Smooth muscle cell (in vitro differentiated cells): ENCODE results near the gene RAD23B. TPM values are rescaled to one million over a fixed set of nuclear protein-coding genes. Genes with fewer than 3 reads are reported as not detected.
A peak's percentile ranks its signal among the peaks of the same experiment; 100 is the strongest.
"Not testable (repeated sequence)": the region's sequence is repeated elsewhere in the genome, so short reads cannot be mapped to it uniquely, and the experiment has no call there.

Experiments
- DNase-seq: peaks from one replicate; lab custom pipeline; 2025; ENCODE audit not compliant: unreplicated experiment; lab: John Stamatoyannopoulos, UW
- H2AFZ ChIP-seq: fragments of 200-600 bp; sonication (generic); 2 replicates; pipeline ENCODE4 v1.6.0; 2016; ENCODE audit warnings: antibody characterized with exemption, low read depth, mild to moderate bottlenecking
- H3F3A ChIP-seq: fragments of 200-600 bp; sonication (generic); 2 replicates; pipeline ENCODE4 v1.6.0; 2017; ENCODE audit warnings: antibody characterized with exemption, low read depth
- H3K27ac ChIP-seq: fragments of 200-600 bp; sonication (generic); 2 replicates; pipeline ENCODE4 v1.5.1; 2016; ENCODE audit warnings: low read depth, mild to moderate bottlenecking
- H3K27me3 ChIP-seq: fragments of 200-600 bp; sonication (generic); 2 replicates; pipeline ENCODE4 v1.6.1; 2016; ENCODE audit warnings: low read depth, mild to moderate bottlenecking
- H3K36me3 ChIP-seq: fragments of 200-600 bp; sonication (generic); 2 replicates; pipeline ENCODE4 v1.5.1; 2016; ENCODE audit warnings: low read depth
- H3K4me1 ChIP-seq: fragments of 200-600 bp; sonication (generic); 2 replicates; pipeline ENCODE4 v1.5.1; 2016; ENCODE audit warnings: low read depth
- H3K4me2 ChIP-seq: fragments of 200-600 bp; sonication (generic); 2 replicates; pipeline ENCODE4 v1.6.0; 2016; ENCODE audit warnings: mild to moderate bottlenecking
- H3K4me3 ChIP-seq: fragments of 200-600 bp; sonication (generic); 2 replicates; pipeline ENCODE4 v1.5.1; 2016; ENCODE audit warnings: mild to moderate bottlenecking
- H3K79me2 ChIP-seq: fragments of 200-600 bp; sonication (generic); 2 replicates; pipeline ENCODE4 v1.6.0; 2016; ENCODE audit warnings: low read depth, mild to moderate bottlenecking
- H3K9ac ChIP-seq: fragments of 200-600 bp; sonication (generic); 2 replicates; pipeline ENCODE4 v1.6.0; 2016; ENCODE audit warnings: low read depth
- H3K9me3 ChIP-seq: fragments of 200-600 bp; sonication (generic); replicated peaks from 2 replicates; pipeline ENCODE4 v1.5.1; 2016; ENCODE audit warnings: low read depth
- H4K20me1 ChIP-seq: fragments of 200-600 bp; sonication (generic); 2 replicates; pipeline ENCODE4 v1.6.0; 2016; ENCODE audit warnings: low read depth
- WGBS: methylation state at CpG from one replicate; pipeline ENCODE4 v1.1.7; 2016; ENCODE audit warnings: low lambda C conversion rate; 5-methylcytosine and 5-hydroxymethylcytosine counted together
- polyA plus RNA-seq: library from polyadenylated mRNA; unstranded; fragments of >200 nt; fragmentation: Nextera tagmentation; extraction: Ambion mirVana; gene quantifications from 2 replicates; pipeline ENCODE4 v1.2.1, GENCODE V29; 2016
- total RNA-seq: library from RNA; depleted of rRNA; stranded (reverse); fragments of >200 nt; gene quantifications from 2 replicates; pipeline ENCODE4 v1.2.3, GENCODE V29; 2014
- TF ChIP-seq, protein P1 (sequence below): fragments of 200-600 bp; sonication (generic); IDR thresholded peaks from 2 replicates; pipeline ENCODE4 v1.5.1; 2017; ENCODE audit warnings: borderline replicate concordance, mild to moderate bottlenecking, antibody characterized with exemption; ENCODE audit not compliant: insufficient read depth, poor library complexity, severe bottlenecking

RAD23B gene
- total and polyA plus RNA-seq, 2 experiments from 2014 or later, result 11.0 to 112 TPM

DNA sequence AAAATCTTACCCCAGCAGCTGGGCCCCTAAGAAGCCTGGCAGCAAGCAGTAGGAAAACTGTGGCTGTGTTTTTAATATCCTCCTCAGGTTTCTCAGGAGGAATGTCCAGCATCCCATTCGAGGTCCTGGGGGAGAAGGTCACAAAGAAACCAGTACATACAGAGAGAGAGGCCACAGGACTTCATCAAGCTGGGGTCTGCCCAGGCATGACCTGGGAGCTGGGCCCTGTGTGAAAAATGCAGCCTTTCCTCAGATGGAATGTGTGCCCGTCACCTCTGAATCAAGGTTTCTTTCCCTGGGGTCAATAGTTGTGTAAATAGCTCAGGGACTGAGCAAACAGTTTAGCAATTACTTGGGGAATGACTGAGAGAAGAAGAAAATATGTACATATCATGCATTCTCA, 33.9 kb upstream of the RAD23B start:
- H3K9me3 ChIP-seq, result no peaks in the 10 kb centered on the region
- no peak overlapping the region for H3K4me3 ChIP-seq
- no peaks in the 10 kb centered on the region for H3K27me3 ChIP-seq
- TF ChIP-seq, protein P1, sequence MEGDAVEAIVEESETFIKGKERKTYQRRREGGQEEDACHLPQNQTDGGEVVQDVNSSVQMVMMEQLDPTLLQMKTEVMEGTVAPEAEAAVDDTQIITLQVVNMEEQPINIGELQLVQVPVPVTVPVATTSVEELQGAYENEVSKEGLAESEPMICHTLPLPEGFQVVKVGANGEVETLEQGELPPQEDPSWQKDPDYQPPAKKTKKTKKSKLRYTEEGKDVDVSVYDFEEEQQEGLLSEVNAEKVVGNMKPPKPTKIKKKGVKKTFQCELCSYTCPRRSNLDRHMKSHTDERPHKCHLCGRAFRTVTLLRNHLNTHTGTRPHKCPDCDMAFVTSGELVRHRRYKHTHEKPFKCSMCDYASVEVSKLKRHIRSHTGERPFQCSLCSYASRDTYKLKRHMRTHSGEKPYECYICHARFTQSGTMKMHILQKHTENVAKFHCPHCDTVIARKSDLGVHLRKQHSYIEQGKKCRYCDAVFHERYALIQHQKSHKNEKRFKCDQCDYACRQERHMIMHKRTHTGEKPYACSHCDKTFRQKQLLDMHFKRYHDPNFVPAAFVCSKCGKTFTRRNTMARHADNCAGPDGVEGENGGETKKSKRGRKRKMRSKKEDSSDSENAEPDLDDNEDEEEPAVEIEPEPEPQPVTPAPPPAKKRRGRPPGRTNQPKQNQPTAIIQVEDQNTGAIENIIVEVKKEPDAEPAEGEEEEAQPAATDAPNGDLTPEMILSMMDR, result no peak
- peak overlapping the region; percentile 88 for H3K27ac ChIP-seq
- H3K4me1 ChIP-seq, result peaks cover 10% of the 10 kb centered on the region
- no peak for DNase-seq
- no peaks in the 10 kb centered on the region for H3K36me3 ChIP-seq
- H3K9ac ChIP-seq, result peak overlapping the region; percentile 37
- peak overlapping the region; percentile 75 for H2AFZ ChIP-seq
- peaks cover 7% of the 10 kb centered on the region for H3F3A ChIP-seq
- H3K79me2 ChIP-seq, result no peaks in the 10 kb centered on the region
- H3K4me2 ChIP-seq, result peak overlapping the region; percentile 17
- 55% methylated on average over 2 of the region's 2 CpGs for WGBS
- no peaks in the 10 kb centered on the region for H4K20me1 ChIP-seq

DNA sequence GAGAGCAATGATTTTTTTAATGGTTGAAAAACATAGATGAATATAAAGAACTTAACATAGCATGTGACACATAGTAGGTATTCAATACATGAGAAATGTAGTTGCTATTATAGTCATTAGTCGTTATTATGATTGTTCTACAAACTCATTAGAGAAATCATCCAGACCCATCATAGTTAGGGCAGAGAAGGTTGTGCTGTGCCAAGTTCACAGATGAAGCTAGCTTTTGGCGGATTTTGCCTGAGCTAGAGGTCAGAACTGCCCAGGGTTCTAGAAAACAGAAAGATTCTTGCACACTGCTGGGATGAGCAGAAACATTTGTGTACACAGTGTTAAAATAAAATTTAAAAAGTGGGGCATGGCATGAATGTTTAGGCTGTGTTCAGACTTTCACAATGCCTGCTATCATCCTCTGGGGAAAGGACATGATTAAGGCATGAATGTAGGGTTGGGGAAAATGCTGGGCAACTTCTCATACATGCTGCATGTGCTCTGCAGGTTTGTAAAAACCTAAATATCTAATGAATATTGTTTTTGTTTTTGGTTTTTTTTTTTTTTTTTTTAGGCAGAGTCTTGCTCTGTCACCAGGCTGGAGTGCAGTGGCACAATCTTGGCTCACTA, 33.3 kb upstream of the RAD23B start:
- H3K9me3 ChIP-seq, result no peaks in the 10 kb centered on the region
- DNase-seq, result no peak
- peaks cover 4% of the 10 kb centered on the region for H3F3A ChIP-seq
- 91% methylated on average over 2 of the region's 2 CpGs for WGBS
- H3K79me2 ChIP-seq, result no peaks in the 10 kb centered on the region
- H3K4me1 ChIP-seq, result peaks cover 10% of the 10 kb centered on the region
- no peaks in the 10 kb centered on the region for H3K36me3 ChIP-seq
- H3K4me3 ChIP-seq, result no peak overlapping the region
- H3K9ac ChIP-seq, result no peak overlapping the region
- peak overlapping the region; percentile 88 for H3K27ac ChIP-seq
- H3K4me2 ChIP-seq, result no peak overlapping the region
- no peak overlapping the region for H2AFZ ChIP-seq
- H3K27me3 ChIP-seq, result no peaks in the 10 kb centered on the region
- no peaks in the 10 kb centered on the region for H4K20me1 ChIP-seq
- TF ChIP-seq, protein P1, result no peak

DNA sequence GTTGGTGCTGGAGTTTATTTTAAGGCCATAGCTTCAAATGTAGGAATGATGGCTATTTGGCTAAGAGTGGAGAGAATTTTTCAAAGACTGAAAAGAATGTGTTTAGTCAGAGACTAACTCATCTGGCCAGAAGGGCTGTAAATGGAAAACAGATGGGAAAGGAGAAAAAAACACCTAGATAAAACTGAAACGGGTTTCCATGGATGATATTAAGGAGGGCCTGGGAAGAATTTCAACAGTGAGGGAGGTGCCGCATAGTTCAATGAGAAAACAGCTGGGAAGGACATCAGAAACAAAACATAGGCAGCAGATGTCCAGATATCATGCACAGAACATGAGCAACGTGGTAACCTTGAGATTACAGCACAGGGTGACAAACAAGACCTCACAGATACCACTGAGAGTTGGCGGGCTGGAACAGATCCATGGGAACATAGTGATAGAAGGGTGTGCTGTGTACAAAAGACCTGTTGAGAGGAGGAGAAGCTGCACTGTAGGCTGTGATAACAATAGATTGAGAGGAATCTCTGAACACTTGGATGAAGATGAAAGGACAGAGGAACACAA, 31.2 kb upstream of the RAD23B start:
- Histone ChIP-seq H3K4me2 (peak overlapping the region; percentile 56), H3K27ac (peak overlapping the region; percentile 58), H2AFZ (peak overlapping the region; percentile 9), H3F3A (peaks cover 4% of the 10 kb centered on the region), H3K9me3 (no peaks in the 10 kb centered on the region), H3K4me3 (no peak overlapping the region), H3K79me2 (no peaks in the 10 kb centered on the region), H3K9ac (no peak overlapping the region), H3K36me3 (no peaks in the 10 kb centered on the region), H3K4me1 (peaks cover 10% of the 10 kb centered on the region), H3K27me3 (no peaks in the 10 kb centered on the region), H4K20me1 (no peaks in the 10 kb centered on the region)
- TF ChIP-seq, protein P1, result no peak
- whole genome bisulfite sequencing, result 26% methylated on average over 4 of the region's 4 CpGs
- DNase-seq, result no peak

DNA sequence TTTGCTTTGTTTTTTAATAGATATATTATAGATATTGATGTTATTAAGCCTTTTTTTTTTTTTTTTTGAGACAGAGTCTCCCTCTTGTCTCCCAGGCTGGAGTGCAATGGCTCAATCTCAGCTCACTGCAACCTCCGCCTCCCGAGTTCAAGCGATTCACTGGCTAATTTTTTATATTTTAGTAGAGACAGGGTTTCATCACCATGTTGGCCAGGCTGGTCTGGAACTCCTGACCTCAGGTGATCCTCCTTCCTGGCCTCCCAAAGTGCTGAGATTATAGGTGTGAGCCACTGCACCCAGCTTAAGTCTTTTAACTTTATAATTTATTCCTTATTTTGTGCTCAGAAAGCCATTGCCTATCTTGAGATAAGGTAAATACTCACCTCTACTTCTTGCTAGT, 24.2 kb upstream of the RAD23B start:
- no peaks in the 10 kb centered on the region for H3K9me3 ChIP-seq
- TF ChIP-seq, protein P1, result no peak
- H3K27me3 ChIP-seq, result no peaks in the 10 kb centered on the region
- no peaks in the 10 kb centered on the region for H3F3A ChIP-seq
- no peak overlapping the region for H3K27ac ChIP-seq
- no peaks in the 10 kb centered on the region for H3K36me3 ChIP-seq
- DNase-seq, result no peak
- H3K79me2 ChIP-seq, result no peaks in the 10 kb centered on the region
- no peak overlapping the region for H2AFZ ChIP-seq
- no peaks in the 10 kb centered on the region for H4K20me1 ChIP-seq
- no peak overlapping the region for H3K4me2 ChIP-seq
- H3K4me3 ChIP-seq, result no peak overlapping the region
- 98% methylated on average over 3 of the region's 3 CpGs for WGBS
- no peak overlapping the region for H3K9ac ChIP-seq
- peaks cover 14% of the 10 kb centered on the region for H3K4me1 ChIP-seq

DNA sequence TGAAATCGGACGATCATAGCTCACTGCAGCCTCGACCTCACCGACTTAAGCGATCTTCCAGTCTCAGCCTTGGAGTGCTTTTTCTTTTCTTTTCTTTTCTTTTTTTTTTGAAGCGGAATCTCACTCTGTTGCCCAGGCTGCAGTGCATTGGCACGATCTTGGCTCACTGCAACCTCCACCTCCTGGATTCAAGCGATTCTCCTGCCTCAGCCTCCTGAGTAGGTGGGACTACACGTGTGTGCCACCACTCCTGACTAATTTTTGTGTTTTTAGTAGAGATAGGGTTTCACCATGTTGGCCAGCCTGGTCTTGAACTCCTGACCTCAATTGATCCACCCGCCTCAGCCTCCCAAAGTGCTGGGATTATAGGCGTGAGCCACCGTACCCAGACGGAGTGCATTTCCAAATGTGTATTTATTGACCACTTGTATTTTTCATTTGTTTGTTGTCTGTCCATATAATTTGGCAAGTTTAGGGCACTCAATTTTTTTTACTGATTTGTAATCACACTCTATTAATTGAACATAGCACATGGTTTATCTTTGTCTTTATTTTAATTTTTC, 23.2 kb upstream of the RAD23B start:
- 97% methylated on average over 13 of the region's 13 CpGs for WGBS
- H3K36me3 ChIP-seq, result not testable (repeated sequence)

More for the DNA sequence above, 23.2 kb upstream of the RAD23B start:
- not testable (repeated sequence) for H4K20me1 ChIP-seq, H2AFZ ChIP-seq, H3K4me3 ChIP-seq, H3K79me2 ChIP-seq, H3K9ac ChIP-seq, H3K9me3 ChIP-seq, DNase-seq, H3K27ac ChIP-seq, H3K4me2 ChIP-seq, H3K27me3 ChIP-seq, H3F3A ChIP-seq
- peaks cover 14% of the 10 kb centered on the region for H3K4me1 ChIP-seq
